NCI-H345 treated with DMSO at 0.1 percent for 48 hours (cell line): ENCODE data around the gene CEP128.

Source experiments
- DNase-seq: peaks from one replicate; lab custom pipeline; 2025; ENCODE audit not compliant: unreplicated experiment; lab: John Stamatoyannopoulos, UW

CEP128 gene

GRCh38 chr14:80621701-80622100 is 319.8 kb downstream of the CEP128 start:
- DNase-seq: no peak

- no peak for DNase-seq
Measured at GRCh38 chr14:80620434-80620833, 321.1 kb downstream of the CEP128 start.

- no peak for DNase-seq
Measured at GRCh38 chr14:80618751-80619329, 322.7 kb downstream of the CEP128 start.

GRCh38 chr14:80615831-80616230 is 325.7 kb downstream of the CEP128 start:
- DNase-seq: no peak

- no peak for DNase-seq
Measured at GRCh38 chr14:80609055-80609454, 332.5 kb downstream of the CEP128 start.

GRCh38 chr14:80608563-80608962 is 333.0 kb downstream of the CEP128 start:
- DNase-seq: no peak

GRCh38 chr14:80607430-80608190 is 333.9 kb downstream of the CEP128 start:
- DNase-seq: no peak

GRCh38 chr14:80606347-80606772 is 335.2 kb downstream of the CEP128 start:
- no peak for DNase-seq

- DNase-seq: no peak
Measured at GRCh38 chr14:80605536-80605935, 336.0 kb downstream of the CEP128 start.

- DNase-seq: no peak
Measured at GRCh38 chr14:80602946-80603345, 338.6 kb downstream of the CEP128 start.

GRCh38 chr14:80587096-80587724 is 354.3 kb downstream of the CEP128 start:
- no peak for DNase-seq

- DNase-seq: no peak
Measured at GRCh38 chr14:80586131-80586530, 355.4 kb downstream of the CEP128 start.

GRCh38 chr14:80585506-80585835 is 356.1 kb downstream of the CEP128 start:
- DNase-seq: no peak

- DNase-seq: no peak
Measured at GRCh38 chr14:80584744-80585505, 356.6 kb downstream of the CEP128 start.

GRCh38 chr14:80577599-80577998 is 363.9 kb downstream of the CEP128 start:
- no peak for DNase-seq

GRCh38 chr14:80576401-80576800 is 365.1 kb downstream of the CEP128 start:
- DNase-seq: no peak

GRCh38 chr14:80575763-80576162 is 365.8 kb downstream of the CEP128 start:
- no peak for DNase-seq

- no peak for DNase-seq
Measured at GRCh38 chr14:80572666-80573065, 368.9 kb downstream of the CEP128 start.

- DNase-seq: no peak
Measured at GRCh38 chr14:80570930-80571298, 370.6 kb downstream of the CEP128 start.

GRCh38 chr14:80567905-80568536 is 373.5 kb downstream of the CEP128 start:
- no peak for DNase-seq

- no peak for DNase-seq
Measured at GRCh38 chr14:80565001-80565400, 376.5 kb downstream of the CEP128 start.
